HFF-Myc (cell line): ENCODE results near the gene FGF5.

Source experiments
- DNase-seq: peaks from one replicate; pipeline ENCODE4 v3.0.0-alpha.2; 2011; ENCODE audit warnings: low read depth; ENCODE audit errors: extremely low read depth
- H3K4me3 ChIP-seq: replicated peaks from 2 replicates; pipeline ENCODE4 v1.5.1; 2011; ENCODE audit warnings: low read depth, mild to moderate bottlenecking, control low read depth, low read length
- CTCF ChIP-seq: IDR thresholded peaks from 2 replicates; pipeline ENCODE4 v1.5.1; 2012; ENCODE audit warnings: mild to moderate bottlenecking, low read depth, low read length, control low read depth; ENCODE audit errors: missing control alignments

The FGF5 gene

GRCh38 chr4:80305466-80305865 is 39.0 kb downstream of the FGF5 start:
- no peak overlapping the region for H3K4me3 ChIP-seq
- DNase-seq, result no peak
- TF ChIP-seq CTCF, result no peak

GRCh38 chr4:80306260-80306659 is 39.8 kb downstream of the FGF5 start:
- no peak for DNase-seq
- TF ChIP-seq CTCF, result no peak
- no peak overlapping the region for H3K4me3 ChIP-seq

- DNase-seq, result no peak
- no peak overlapping the region for H3K4me3 ChIP-seq
- no peak for TF ChIP-seq CTCF
Measured at GRCh38 chr4:80307183-80307735, 40.8 kb downstream of the FGF5 start.

GRCh38 chr4:80307774-80308465 is 41.5 kb downstream of the FGF5 start:
- no peak for TF ChIP-seq CTCF
- DNase-seq, result no peak
- peak overlapping the region; percentile 14; the same call in 1 of the 2 replicates for H3K4me3 ChIP-seq

- TF ChIP-seq CTCF, result no peak
- H3K4me3 ChIP-seq, result no peak overlapping the region
- DNase-seq, result no peak
Measured at GRCh38 chr4:80308466-80308822, 42.0 kb downstream of the FGF5 start.

GRCh38 chr4:80309294-80310004 is 43.0 kb downstream of the FGF5 start:
- TF ChIP-seq CTCF, result no peak
- no peak overlapping the region for H3K4me3 ChIP-seq
- DNase-seq, result peak; percentile 56
